ENCODE measurements around the gene CAMTA1. TPM values are rescaled to one million over a fixed set of nuclear protein-coding genes. Genes with fewer than 3 reads are reported as not detected.

CAMTA1 gene
- total RNA-seq, 2 donors from 2014 or later, result 55.3 to 69.5 TPM

- ATAC-seq (no peak), DNase-seq (no peak)
- no peaks in the 10 kb centered on the region for H3K27me3 Mint-ChIP-seq
- no peaks in the 10 kb centered on the region for H3K9me3 ChIP-seq (ENCODE audit: control insufficient read depth, low read length, poor library complexity, severe bottlenecking)
- no peak overlapping the region for H3K27ac Mint-ChIP-seq
- peaks cover 11% of the 10 kb centered on the region for H3K36me3 Mint-ChIP-seq (ENCODE audit: low read depth)
- peaks cover 15% of the 10 kb centered on the region for H3K4me1 Mint-ChIP-seq
- H3K4me3 Mint-ChIP-seq, result no peak overlapping the region
These were observed 65.3 kb downstream of the CAMTA1 start for GRCh38 chr1:6850537-6850936.

GRCh38 chr1:6852136-6852890 is 67.1 kb downstream of the CAMTA1 start:
- Mint-ChIP-seq H3K4me3 (no peak overlapping the region), H3K27me3 (no peaks in the 10 kb centered on the region), H3K4me1 (peaks cover 25% of the 10 kb centered on the region), H3K36me3 (ENCODE audit: low read depth) (peaks cover 9% of the 10 kb centered on the region), H3K27ac (no peak overlapping the region)
- H3K9me3 ChIP-seq (ENCODE audit: control insufficient read depth, low read length, poor library complexity, severe bottlenecking), result no peaks in the 10 kb centered on the region
- ATAC-seq, result no peak
- no peak for DNase-seq

GRCh38 chr1:6854166-6854565 is 68.9 kb downstream of the CAMTA1 start:
- Mint-ChIP-seq H3K36me3 (ENCODE audit: low read depth) (peaks cover 8% of the 10 kb centered on the region), H3K4me1 (peaks cover 24% of the 10 kb centered on the region)

GRCh38 chr1:6857831-6858230 is 72.6 kb downstream of the CAMTA1 start:
- peaks cover 5% of the 10 kb centered on the region for H3K36me3 Mint-ChIP-seq (ENCODE audit: low read depth)
- H3K9me3 ChIP-seq (ENCODE audit: control insufficient read depth, low read length, poor library complexity, severe bottlenecking), result no peaks in the 10 kb centered on the region
- H3K27ac Mint-ChIP-seq, result no peak overlapping the region
- no peak overlapping the region for H3K4me3 Mint-ChIP-seq
- peaks cover 25% of the 10 kb centered on the region for H3K4me1 Mint-ChIP-seq
- no peaks in the 10 kb centered on the region for H3K27me3 Mint-ChIP-seq
- ATAC-seq (no peak), DNase-seq (no peak)

More at GRCh38 chr1:6854166-6854565, 68.9 kb downstream of the CAMTA1 start:
- Mint-ChIP-seq H3K27ac (no peak overlapping the region), H3K4me3 (no peak overlapping the region), H3K27me3 (no peaks in the 10 kb centered on the region)
- ATAC-seq (no peak), DNase-seq (no peak)
- H3K9me3 ChIP-seq (ENCODE audit: control insufficient read depth, low read length, poor library complexity, severe bottlenecking), result no peaks in the 10 kb centered on the region

GRCh38 chr1:6858596-6858995 is 73.3 kb downstream of the CAMTA1 start:
- H3K4me3 Mint-ChIP-seq, result no peak overlapping the region
- H3K27me3 Mint-ChIP-seq, result no peaks in the 10 kb centered on the region
- no peaks in the 10 kb centered on the region for H3K9me3 ChIP-seq (ENCODE audit: control insufficient read depth, low read length, poor library complexity, severe bottlenecking)
- DNase-seq (no peak), ATAC-seq (no peak)
- H3K4me1 Mint-ChIP-seq, result peaks cover 26% of the 10 kb centered on the region
- H3K27ac Mint-ChIP-seq, result no peak overlapping the region
- H3K36me3 Mint-ChIP-seq (ENCODE audit: low read depth), result peaks cover 5% of the 10 kb centered on the region

GRCh38 chr1:6859415-6860343 is 74.4 kb downstream of the CAMTA1 start:
- Mint-ChIP-seq H3K4me1 (peaks cover 36% of the 10 kb centered on the region), H3K27me3 (no peaks in the 10 kb centered on the region), H3K36me3 (ENCODE audit: low read depth) (peaks cover 7% of the 10 kb centered on the region), H3K4me3 (no peak overlapping the region), H3K27ac (no peak overlapping the region)
- H3K9me3 ChIP-seq (ENCODE audit: control insufficient read depth, low read length, poor library complexity, severe bottlenecking), result no peaks in the 10 kb centered on the region
- DNase-seq, result no peak
- ATAC-seq, result no peak

- Mint-ChIP-seq H3K27me3 (no peaks in the 10 kb centered on the region), H3K36me3 (ENCODE audit: low read depth) (peaks cover 7% of the 10 kb centered on the region), H3K4me1 (peaks cover 37% of the 10 kb centered on the region), H3K27ac (no peak overlapping the region), H3K4me3 (no peak overlapping the region)
- H3K9me3 ChIP-seq (ENCODE audit: control insufficient read depth, low read length, poor library complexity, severe bottlenecking), result no peaks in the 10 kb centered on the region
- ATAC-seq (no peak), DNase-seq (no peak)
These were observed 75.1 kb downstream of the CAMTA1 start for GRCh38 chr1:6860401-6860800.

- H3K27ac Mint-ChIP-seq, result no peak overlapping the region
- H3K27me3 Mint-ChIP-seq, result no peaks in the 10 kb centered on the region
- ATAC-seq (no peak), DNase-seq (no peak)
- peaks cover 5% of the 10 kb centered on the region for H3K36me3 Mint-ChIP-seq (ENCODE audit: low read depth)
- H3K9me3 ChIP-seq (ENCODE audit: control insufficient read depth, low read length, poor library complexity, severe bottlenecking), result no peaks in the 10 kb centered on the region
- H3K4me1 Mint-ChIP-seq, result peaks cover 35% of the 10 kb centered on the region
- no peak overlapping the region for H3K4me3 Mint-ChIP-seq
These were observed 75.9 kb downstream of the CAMTA1 start for GRCh38 chr1:6861075-6861724.

- no peak overlapping the region for H3K4me3 Mint-ChIP-seq
- no peak for ATAC-seq
These were observed 77.7 kb downstream of the CAMTA1 start for GRCh38 chr1:6862906-6863305.

GRCh38 chr1:6864166-6864565 is 78.9 kb downstream of the CAMTA1 start:
- Mint-ChIP-seq H3K4me3 (no peak overlapping the region), H3K36me3 (ENCODE audit: low read depth) (peaks cover 5% of the 10 kb centered on the region), H3K27me3 (no peaks in the 10 kb centered on the region), H3K27ac (no peak overlapping the region), H3K4me1 (peaks cover 38% of the 10 kb centered on the region)
- DNase-seq (no peak), ATAC-seq (no peak)
- no peaks in the 10 kb centered on the region for H3K9me3 ChIP-seq (ENCODE audit: control insufficient read depth, low read length, poor library complexity, severe bottlenecking)

More at GRCh38 chr1:6862906-6863305, 77.7 kb downstream of the CAMTA1 start:
- no peak for DNase-seq
- Mint-ChIP-seq H3K27ac (no peak overlapping the region), H3K36me3 (ENCODE audit: low read depth) (peaks cover 5% of the 10 kb centered on the region), H3K4me1 (peaks cover 30% of the 10 kb centered on the region), H3K27me3 (no peaks in the 10 kb centered on the region)
- H3K9me3 ChIP-seq (ENCODE audit: control insufficient read depth, low read length, poor library complexity, severe bottlenecking), result no peaks in the 10 kb centered on the region

GRCh38 chr1:6866825-6867224 is 81.6 kb downstream of the CAMTA1 start:
- no peaks in the 10 kb centered on the region for H3K9me3 ChIP-seq (ENCODE audit: control insufficient read depth, low read length, poor library complexity, severe bottlenecking)
- no peak for ATAC-seq
- no peak for DNase-seq
- H3K4me3 Mint-ChIP-seq, result no peak overlapping the region
- H3K36me3 Mint-ChIP-seq (ENCODE audit: low read depth), result peaks cover 5% of the 10 kb centered on the region
- no peaks in the 10 kb centered on the region for H3K27me3 Mint-ChIP-seq
- peaks cover 42% of the 10 kb centered on the region for H3K4me1 Mint-ChIP-seq
- H3K27ac Mint-ChIP-seq, result no peak overlapping the region

- no peak overlapping the region for H3K4me3 Mint-ChIP-seq
- H3K36me3 Mint-ChIP-seq (ENCODE audit: low read depth), result peaks cover 7% of the 10 kb centered on the region
- H3K4me1 Mint-ChIP-seq, result peaks cover 45% of the 10 kb centered on the region
- no peaks in the 10 kb centered on the region for H3K27me3 Mint-ChIP-seq
- H3K27ac Mint-ChIP-seq, result no peak overlapping the region
- ATAC-seq (no peak), DNase-seq (no peak)
- H3K9me3 ChIP-seq (ENCODE audit: control insufficient read depth, low read length, poor library complexity, severe bottlenecking), result no peaks in the 10 kb centered on the region
These were observed 82.1 kb downstream of the CAMTA1 start for GRCh38 chr1:6867321-6867720.
